Femur (tissue), 1 donor: ENCODE measurements around the gene IGF1R.

Source experiments
- DNase-seq: peaks from one replicate; pipeline ENCODE4 v3.0.0-alpha.2; 2017

The IGF1R gene

DNA sequence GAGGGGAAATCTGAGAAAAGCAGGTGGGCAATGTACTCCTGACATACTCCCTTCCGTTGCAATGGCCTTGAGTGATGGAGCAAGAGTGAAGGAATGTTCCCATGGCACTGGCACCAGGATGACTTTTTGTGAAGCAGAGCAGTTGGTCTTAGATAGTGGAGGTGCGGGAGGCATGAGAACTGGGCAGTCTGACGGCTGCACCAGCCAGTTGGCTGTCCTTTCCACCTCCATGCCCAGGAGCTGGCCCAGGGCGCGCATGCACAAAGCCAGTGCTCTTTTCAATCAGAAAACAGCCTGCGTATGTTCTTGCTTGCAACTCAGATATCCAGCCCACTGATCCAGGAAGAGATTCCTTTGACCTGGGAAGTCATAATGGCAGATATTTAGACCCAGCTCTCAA lies 222.4 kb downstream of the IGF1R start:
- DNase-seq = no peak

- no peak for DNase-seq
These were observed 224.4 kb downstream of the IGF1R start for GRCh38 chr15:98872774-98873173.

DNA sequence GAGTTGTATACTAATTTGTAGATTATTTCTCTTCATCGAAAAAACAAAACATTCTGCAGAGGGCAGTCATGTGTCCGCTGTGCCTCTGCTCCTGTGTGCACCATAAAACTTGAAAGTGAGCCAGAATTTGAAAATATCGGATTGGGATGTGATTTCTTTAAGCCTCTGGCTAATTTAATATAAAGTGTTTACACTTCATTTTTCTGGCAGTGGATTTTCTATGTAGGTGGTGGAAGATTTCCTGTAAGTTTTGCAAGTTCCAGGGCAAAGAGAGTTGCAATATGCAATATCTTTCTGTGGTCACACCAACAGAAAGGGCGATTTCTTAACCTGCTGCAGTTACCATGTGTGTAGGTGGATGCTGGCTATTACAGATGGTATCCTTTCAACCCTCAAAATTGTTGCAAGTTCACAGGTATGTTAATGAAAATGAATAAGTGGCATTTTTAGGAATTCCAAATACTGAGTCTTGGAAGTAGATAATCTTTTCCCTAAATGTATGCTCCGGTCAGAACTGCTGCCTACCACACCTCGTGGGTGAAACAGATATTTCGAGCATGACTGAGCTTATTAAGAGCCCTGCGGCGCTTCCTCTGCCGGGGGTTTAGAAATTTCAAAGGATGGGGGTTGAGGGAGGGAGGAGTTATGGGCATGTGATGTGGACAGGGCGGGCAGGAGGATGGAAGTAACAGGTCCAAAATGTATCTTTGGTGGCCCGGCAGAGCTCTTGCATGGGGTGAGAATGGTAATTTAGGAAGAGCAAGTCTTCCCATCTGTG lies 225.3 kb downstream of the IGF1R start:
- no peak for DNase-seq

- no peak for DNase-seq
These were observed 226.0 kb downstream of the IGF1R start for GRCh38 chr15:98874370-98874769.

DNA sequence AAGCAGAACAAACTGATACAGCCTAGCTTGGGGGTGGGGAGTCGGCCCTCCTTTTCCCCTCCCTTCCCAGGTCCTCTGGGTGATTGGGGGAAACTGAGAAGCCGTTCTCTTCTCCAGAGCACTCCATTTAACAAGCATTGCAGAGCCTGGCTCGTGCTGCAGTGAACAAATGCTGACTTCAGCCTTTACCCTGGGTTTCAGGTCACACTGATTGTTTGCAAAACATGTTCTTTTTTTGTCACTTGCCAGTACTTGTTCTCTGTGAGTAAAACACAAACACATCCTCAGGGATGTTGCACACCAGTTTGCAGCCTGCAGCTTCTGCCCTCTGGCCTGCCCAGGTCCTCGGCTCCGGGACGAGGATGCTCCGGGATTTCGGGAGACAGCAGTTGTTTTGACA lies 226.4 kb downstream of the IGF1R start:
- no peak for DNase-seq

DNA sequence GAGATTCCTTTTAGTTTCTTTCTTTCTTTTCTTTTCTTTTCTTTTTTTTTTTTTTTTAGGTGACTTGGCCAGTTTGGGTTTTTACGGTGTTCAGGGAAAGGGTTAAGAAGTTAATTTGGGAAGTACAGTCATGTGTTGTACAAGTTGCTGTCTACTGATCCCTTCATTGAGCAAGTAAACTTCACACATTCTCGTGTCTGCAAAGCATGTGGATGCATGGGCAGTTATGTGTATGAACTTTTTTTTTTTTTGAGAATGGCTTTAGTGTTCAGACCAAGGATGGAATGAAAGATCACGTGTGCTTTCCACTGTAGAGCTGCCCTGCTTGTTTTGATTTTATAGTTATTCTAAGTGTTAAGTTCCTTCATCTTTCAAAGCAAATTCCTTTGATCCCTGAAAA lies 227.0 kb downstream of the IGF1R start:
- DNase-seq = no peak

- no peak for DNase-seq
These were observed 228.4 kb downstream of the IGF1R start for GRCh38 chr15:98876451-98877369.

GRCh38 chr15:98878172-98878571 lies 229.8 kb downstream of the IGF1R start:
- no peak for DNase-seq

GRCh38 chr15:98878862-98879261 lies 230.5 kb downstream of the IGF1R start:
- no peak for DNase-seq

GRCh38 chr15:98881526-98882520 lies 233.5 kb downstream of the IGF1R start:
- DNase-seq = no peak

DNA sequence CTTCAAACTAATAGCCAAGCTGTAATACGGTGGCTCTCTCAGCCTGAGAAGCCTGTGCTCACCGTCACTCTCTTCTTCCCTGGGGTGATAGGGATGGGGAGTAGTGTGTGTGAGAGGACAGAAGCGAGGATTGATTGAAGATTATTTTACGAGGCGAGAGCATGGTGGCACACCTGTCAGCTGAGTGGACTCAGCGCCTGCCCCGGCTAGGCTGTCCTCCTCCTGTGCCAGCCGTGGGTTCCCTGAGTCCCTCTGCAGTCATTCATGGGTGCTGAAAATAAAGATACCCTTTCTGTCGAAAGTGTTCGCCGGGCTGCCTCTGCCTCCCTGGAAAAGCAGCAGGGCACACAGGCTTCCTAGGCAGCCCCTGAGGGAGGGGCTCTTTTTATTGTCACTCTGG lies 235.1 kb downstream of the IGF1R start:
- DNase-seq = no peak

DNA sequence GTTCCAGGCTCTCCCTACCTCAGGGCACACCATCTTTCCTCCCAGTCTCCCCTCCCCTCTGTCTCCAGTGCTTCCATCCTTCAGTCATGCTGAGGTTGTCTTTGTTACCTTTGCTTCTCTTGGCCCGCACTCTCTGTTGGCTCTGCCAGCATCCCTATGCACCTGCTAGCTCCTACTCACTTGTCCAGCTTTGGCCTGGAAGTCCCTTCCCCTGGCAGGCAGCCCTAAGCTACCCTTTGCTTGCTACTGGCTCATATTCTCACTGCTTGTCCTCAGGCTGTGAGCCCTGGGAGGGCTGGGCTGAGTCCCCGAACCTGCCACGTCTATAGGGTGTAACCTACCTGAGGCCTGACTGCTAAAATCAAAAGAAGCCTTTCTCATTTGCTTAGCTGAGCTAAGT lies 236.6 kb downstream of the IGF1R start:
- DNase-seq = no peak

GRCh38 chr15:98887976-98888375 lies 239.6 kb downstream of the IGF1R start:
- DNase-seq = no peak

DNA sequence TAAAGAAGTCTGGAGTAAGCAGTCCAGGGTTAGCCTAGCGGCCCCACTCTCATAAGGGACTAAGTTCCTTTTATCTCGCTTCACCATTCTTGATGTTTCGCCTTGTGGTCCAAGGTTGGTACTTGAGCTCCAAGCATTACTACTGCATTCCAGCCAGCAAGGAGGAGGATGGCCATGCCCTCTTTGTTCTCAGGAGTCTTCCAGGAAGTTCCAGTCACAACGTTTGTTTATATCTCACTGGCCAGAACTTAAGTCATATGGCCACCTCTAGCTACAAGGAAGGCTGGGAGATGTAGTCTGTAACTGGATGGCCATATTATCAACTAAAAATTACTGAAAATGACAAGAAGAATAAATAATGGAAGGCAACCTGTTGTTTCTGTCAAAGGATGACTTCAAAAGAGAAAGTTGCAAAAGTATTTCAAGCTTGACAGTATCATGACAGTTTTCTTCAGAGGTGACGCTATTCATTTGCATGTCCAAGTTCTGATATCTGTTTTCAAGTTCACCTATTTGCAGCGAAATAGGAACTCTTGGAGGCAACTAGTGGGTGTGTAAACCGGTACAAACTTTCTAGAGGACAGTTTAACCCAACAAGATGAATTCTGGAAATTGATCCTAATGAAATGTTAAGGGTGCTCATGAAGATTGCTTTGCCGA lies 240.6 kb downstream of the IGF1R start:
- no peak for DNase-seq

DNA sequence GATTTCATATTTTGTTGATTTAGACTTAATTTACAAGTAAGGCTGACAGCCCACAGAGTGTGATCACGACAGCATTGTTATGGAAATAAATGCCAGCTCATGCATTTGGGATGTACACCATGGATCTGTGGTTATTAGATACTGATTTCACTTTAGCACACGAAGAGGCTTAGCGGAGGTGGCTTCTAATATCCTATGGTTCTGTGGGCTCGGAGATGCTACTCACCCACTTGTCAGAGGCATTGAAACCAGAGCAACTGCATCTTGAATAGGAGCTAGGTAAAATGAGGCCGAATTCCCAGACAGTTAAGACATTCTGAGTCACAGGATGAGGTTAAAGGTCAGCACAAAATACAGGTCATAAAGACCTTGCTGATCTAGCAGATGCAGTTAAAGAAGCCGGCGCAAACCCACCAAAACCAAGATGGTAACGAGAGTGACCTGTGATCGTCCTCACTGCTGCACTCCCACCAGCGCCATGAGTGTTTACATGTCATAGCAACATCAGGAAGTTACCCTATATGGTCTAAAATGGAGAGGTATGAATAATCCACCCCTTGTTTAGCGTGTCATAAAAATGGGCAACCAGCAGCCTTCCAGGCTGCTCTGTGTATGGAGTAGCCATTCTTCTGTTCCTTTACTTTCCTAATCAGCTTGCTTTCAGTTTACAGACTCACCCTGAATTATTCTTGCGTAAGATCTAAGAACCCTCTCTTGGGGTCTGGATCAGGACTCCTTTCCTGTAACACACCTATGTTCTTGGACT lies 241.8 kb downstream of the IGF1R start:
- no peak for DNase-seq

DNA sequence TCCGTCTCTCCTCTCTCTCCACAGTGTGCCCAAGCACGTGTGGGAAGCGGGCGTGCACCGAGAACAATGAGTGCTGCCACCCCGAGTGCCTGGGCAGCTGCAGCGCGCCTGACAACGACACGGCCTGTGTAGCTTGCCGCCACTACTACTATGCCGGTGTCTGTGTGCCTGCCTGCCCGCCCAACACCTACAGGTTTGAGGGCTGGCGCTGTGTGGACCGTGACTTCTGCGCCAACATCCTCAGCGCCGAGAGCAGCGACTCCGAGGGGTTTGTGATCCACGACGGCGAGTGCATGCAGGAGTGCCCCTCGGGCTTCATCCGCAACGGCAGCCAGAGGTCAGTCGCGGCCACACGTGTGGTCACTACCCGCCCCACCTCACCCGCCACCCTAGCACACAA lies 243.0 kb downstream of the IGF1R start:
- DNase-seq = no peak

GRCh38 chr15:98893401-98893800 lies 245.1 kb downstream of the IGF1R start:
- DNase-seq = no peak

DNA sequence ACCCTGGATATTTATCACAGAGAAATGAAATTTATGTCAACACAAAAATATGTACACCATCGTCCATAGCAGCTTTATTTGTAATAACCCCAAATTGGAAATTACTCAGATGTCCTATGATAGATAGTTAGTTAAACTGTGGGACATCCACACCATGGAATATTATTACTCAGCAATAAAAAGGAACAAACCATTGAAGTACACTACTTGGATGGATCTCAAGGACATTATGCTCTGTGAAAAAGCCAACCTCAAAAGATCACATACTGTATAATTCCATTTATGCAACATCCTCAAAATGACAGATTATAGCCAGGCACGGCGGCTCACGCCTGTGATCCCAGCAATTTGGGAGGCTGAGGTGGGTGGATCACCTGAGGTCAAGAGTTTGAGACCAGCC lies 246.0 kb downstream of the IGF1R start:
- no peak for DNase-seq

- DNase-seq = no peak
These were observed 247.8 kb downstream of the IGF1R start for GRCh38 chr15:98896002-98896721.

DNA sequence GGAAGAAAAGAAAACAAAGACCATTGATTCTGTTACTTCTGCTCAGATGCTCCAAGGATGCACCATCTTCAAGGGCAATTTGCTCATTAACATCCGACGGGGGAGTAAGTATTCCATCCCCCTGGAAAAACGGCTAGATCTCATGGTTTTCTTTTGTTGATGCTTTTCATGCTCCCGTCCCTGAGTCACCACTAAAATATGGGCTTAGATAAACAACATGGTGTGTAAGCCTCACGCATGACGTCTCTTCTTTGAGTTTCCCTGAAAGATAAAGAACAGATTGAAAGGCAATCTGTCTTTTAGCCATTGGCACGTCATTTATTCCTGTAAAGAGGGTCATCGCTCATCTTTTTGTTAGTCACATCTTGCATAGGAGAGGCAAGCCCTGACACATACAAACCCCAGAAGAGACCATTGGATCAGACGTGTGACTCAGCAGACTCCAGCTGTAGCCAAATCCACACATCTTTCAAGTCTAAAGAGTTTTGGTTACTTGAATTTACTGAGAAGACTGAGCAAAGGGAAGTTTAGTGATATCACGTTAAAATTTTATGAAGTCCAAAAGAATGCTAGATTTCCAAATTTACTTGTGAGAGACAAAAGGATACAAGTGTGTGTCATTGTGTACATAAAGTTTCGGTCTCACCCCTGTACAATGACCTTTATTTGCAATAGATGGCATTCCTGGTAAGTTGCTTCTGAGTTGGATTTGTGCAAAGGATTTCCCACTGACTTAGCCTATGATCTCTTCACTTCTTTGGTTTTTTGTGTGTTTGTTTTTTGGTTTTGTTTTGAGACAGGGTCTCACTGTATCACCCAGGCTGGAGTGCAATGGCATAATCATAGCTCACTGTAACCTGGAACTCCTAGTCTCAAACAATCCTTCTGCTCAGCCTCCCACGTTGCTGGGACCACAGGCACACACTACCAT lies 248.7 kb downstream of the IGF1R start:
- DNase-seq = no peak
